Upper lobe of left lung (tissue), 4 donors: ENCODE results near the gene MMS22L.

Source experiments
- CTCF ChIP-seq, 6 experiments: fragments of 450-650 bp in 4 of 6; fragments of 200-600 bp in 2 of 6; sonication (generic) in 2 of 6; IDR thresholded peaks; one replicate each; pipeline ENCODE4 v1.5.1; 2016 to 2019; ENCODE audit warnings: antibody characterized with exemption in 6 of 6
- EP300 ChIP-seq, 4 donors: sonication (generic); formaldehyde crosslinking; IDR thresholded peaks; one replicate each; pipeline ENCODE4 v1.5.1; 2017; ENCODE audit warnings: antibody characterized with exemption in 4 of 4, control low read depth in 2 of 4
- POLR2A ChIP-seq, 4 donors: fragments of 450-650 bp; IDR thresholded peaks; one replicate each; pipeline ENCODE4 v1.5.1; 2016 to 2017; ENCODE audit warnings: antibody characterized with exemption in 4 of 4, mild to moderate bottlenecking in 2 of 4

- TF ChIP-seq CTCF (IDR thresholded peaks at IDR 0.05) (no peak), POLR2A (IDR thresholded peaks at IDR 0.05) (no peak), EP300 (IDR thresholded peaks at IDR 0.05) (no peak)
These were observed 95.1 kb downstream of the MMS22L start for GRCh38 chr6:97187951-97188350.
